CD4-positive, alpha-beta T cell (primary cell): ENCODE measurements around the gene ZNF480. TPM values are rescaled to one million over a fixed set of nuclear protein-coding genes. Genes with fewer than 3 reads are reported as not detected.
A peak's percentile ranks its signal among the peaks of the same experiment; 100 is the strongest.

Experiments
- ATAC-seq: fragments of 200-7000 bp; cut with Tn5 transposase; one replicate; pipeline ENCODE4 v1.10.0; 2022; ENCODE audit warnings: mild to moderate bottlenecking; ENCODE audit not compliant: poor library complexity
- CTCF ChIA-PET: fragments of 350-600 bp; sonication (Branson Sonifier 250); formaldehyde crosslinking; loops from one replicate; lab custom pipeline; 2021; ENCODE audit warnings: antibody characterized with exemption, inconsistent platforms; lab: Charles Lee
- POLR2A ChIA-PET: fragments of 350-600 bp; sonication (Branson Sonifier 250); formaldehyde crosslinking; loops from one replicate; lab custom pipeline; 2021; ENCODE audit warnings: antibody characterized with exemption, inconsistent platforms; lab: Charles Lee
- DNase-seq, 14 experiments: peaks; one replicate each; pipeline ENCODE4 v3.0.0-alpha.2; 2013 to 2020; ENCODE audit warnings: mixed read lengths in 2 of 14
- H3K27ac ChIP-seq, 2 donors: one replicate each; pipeline versions ENCODE4 v1.5.1 to v1.7.0; 2013; ENCODE audit warnings: low read length in 2 of 2, low read depth in 1 of 2, mild to moderate bottlenecking in 1 of 2
- H3K27me3 ChIP-seq, 2 experiments: 1 replicate in 1 of 2; 2 replicates in 1 of 2; pipeline versions ENCODE4 v1.6.1 to v1.7.0; 2013; ENCODE audit warnings: low read length in 2 of 2, control low read depth in 1 of 2, mild to moderate bottlenecking in 1 of 2, moderate library complexity in 1 of 2; ENCODE audit not compliant: insufficient read depth in 2 of 2, control insufficient read depth in 1 of 2
- H3K36me3 ChIP-seq: one replicate; pipeline ENCODE4 v1.6.1; 2013; ENCODE audit warnings: low read length, control low read depth; ENCODE audit not compliant: insufficient read depth
- H3K4me1 ChIP-seq: one replicate; pipeline ENCODE4 v1.6.1; 2013; ENCODE audit warnings: low read length, control low read depth; ENCODE audit not compliant: insufficient read depth
- H3K4me3 ChIP-seq: one replicate; pipeline ENCODE4 v1.5.1; 2013; ENCODE audit warnings: mild to moderate bottlenecking, low read length, moderate library complexity
- H3K9me3 ChIP-seq, 2 experiments: 1 replicate in 1 of 2; 2 replicates in 1 of 2; pipeline versions ENCODE4 v1.6.1 to v1.7.0; 2013; ENCODE audit warnings: low read length in 2 of 2, mild to moderate bottlenecking in 2 of 2, control low read depth in 1 of 2, moderate library complexity in 1 of 2; ENCODE audit not compliant: control insufficient read depth in 1 of 2, insufficient read depth in 1 of 2
- H3K27ac Mint-ChIP-seq: one replicate; pipeline ENCODE4 v1.8.0; 2020; ENCODE audit warnings: mixed read lengths
- H3K27me3 Mint-ChIP-seq: one replicate; pipeline ENCODE4 v1.8.0; 2021; ENCODE audit warnings: mixed read lengths
- H3K36me3 Mint-ChIP-seq: one replicate; pipeline ENCODE4 v1.8.0; 2021; ENCODE audit warnings: low read depth, mixed read lengths
- H3K4me1 Mint-ChIP-seq: one replicate; pipeline ENCODE4 v1.8.0; 2021; ENCODE audit warnings: low read depth, mixed read lengths
- H3K4me3 Mint-ChIP-seq: one replicate; pipeline ENCODE4 v1.8.0; 2020; ENCODE audit warnings: mild to moderate bottlenecking, mixed read lengths
- H3K9me3 Mint-ChIP-seq: one replicate; pipeline ENCODE4 v1.8.0; 2020; ENCODE audit warnings: mixed read lengths
- CTCF ChIP-seq: fragments of 200-600 bp; IDR thresholded peaks from one replicate; pipeline ENCODE4 v1.8.0; 2022; ENCODE audit warnings: antibody characterized with exemption, mild to moderate bottlenecking
- intact Hi-C, 2 experiments: fragments of 100-400 bp; cut with DNase I in 1 of 2; cut with micrococcal nuclease in 1 of 2; formaldehyde crosslinking; loops; one replicate each; pipeline versions ENCODE4 v1.15.1 to v1.9.0; 2023 to 2025; cut with DNase I, micrococcal nuclease
- total RNA-seq, 174 experiments: library from RNA in 2 of 174; stranded (reverse) in 2 of 174; gene quantifications; one replicate each; pipeline ENCODE4 v1.2.3 and lab custom pipeline; 2021 to 2026

ZNF480 gene
- total RNA-seq, 2 experiments from 2014 or later = 4.8 to 5.3 TPM

DNA sequence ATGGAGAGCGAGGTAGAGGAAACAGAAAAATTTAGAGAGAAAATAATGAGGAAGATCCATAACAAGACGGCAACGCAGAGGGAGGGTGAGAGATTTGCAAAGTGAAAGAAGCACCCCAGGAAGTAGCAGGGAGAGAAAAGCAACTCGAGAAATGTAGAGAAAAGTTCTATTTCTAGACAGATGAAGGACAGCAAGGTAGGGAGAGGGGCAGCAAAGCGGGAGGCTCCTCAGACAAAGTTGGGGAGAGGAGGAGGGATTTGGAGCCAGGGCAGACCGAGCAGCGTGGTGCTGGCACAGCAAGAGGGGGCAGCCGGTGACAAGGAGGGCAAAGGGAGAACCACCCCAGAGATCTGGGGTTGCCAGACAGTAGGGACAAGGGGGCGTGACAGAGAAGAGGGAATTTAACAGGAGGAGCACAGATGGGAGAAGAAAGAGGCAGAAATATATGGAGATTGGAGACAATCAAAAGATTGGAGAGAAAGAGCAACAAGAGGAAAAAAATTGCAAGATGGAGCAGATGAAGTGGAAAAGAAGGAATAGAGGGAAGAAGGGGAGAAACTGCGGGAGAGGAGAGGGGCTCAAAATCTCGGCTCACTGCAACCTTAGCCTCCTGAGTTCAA is 26.6 kb upstream of the ZNF480 start:
- H3K27ac Mint-ChIP-seq = peak overlapping the region; percentile 90
- H3K4me1 Mint-ChIP-seq = peaks cover 48% of the 10 kb centered on the region
- H3K27me3 Mint-ChIP-seq = no peaks in the 10 kb centered on the region
- DNase-seq (peak in 5 of 14 experiments; percentile 0 to 27 (median 4)), ATAC-seq (no peak)
- intact Hi-C loops = no loop called here
- CTCF ChIA-PET = no interaction called here
- peaks cover 60% of the 10 kb centered on the region for H3K36me3 Mint-ChIP-seq
- peaks cover 39% of the 10 kb centered on the region for H3K4me1 ChIP-seq
- no peaks in the 10 kb centered on the region for H3K27me3 ChIP-seq
- no peak for TF ChIP-seq CTCF
- peaks cover 14 to 17% of the 10 kb centered on the region in 2 experiments for H3K9me3 ChIP-seq
- peak overlapping the region; percentile 97 for H3K4me3 Mint-ChIP-seq
- POLR2A ChIA-PET = interaction anchor here (1.0 to 1.6 kb wide), 3 partner anchors 9 to 465 kb away, joined by 3 to 6 read pairs (median 4); partner anchors contain the start of gene PPP2R1A
- peaks cover 8% of the 10 kb centered on the region for H3K9me3 Mint-ChIP-seq
- H3K27ac ChIP-seq = peak overlapping the region; percentile 95 to 97
- peaks cover 27% of the 10 kb centered on the region for H3K36me3 ChIP-seq
- H3K4me3 ChIP-seq = peak overlapping the region; percentile 100

DNA sequence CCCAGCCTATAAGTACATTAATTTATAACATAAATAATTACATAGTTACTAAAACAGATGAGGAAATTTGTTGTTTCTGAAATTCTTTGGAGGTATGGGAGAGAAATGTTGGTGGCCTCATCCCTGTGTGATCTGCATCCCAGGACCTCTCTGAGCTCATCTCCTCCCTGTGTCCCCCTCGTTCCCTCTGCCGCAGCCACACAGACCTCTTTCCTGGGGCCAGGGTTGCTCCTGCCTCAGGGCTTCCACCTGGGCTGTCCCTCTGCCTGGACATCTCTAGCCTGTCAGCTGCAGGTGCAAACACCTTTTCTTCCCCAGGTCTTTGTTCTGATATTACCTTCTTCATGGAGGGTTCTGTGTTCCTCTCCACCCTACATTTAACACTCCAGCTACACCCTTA is 23.7 kb upstream of the ZNF480 start:
- DNase-seq (no peak), ATAC-seq (no peak)
- Histone ChIP-seq H3K9me3 (peaks cover 36 to 38% of the 10 kb centered on the region in 2 experiments), H3K27me3 (no peaks in the 10 kb centered on the region), H3K27ac (no peak overlapping the region), H3K4me3 (no peak overlapping the region), H3K4me1 (peaks cover 44% of the 10 kb centered on the region), H3K36me3 (peaks cover 44% of the 10 kb centered on the region)
- Mint-ChIP-seq H3K4me1 (peaks cover 50% of the 10 kb centered on the region), H3K9me3 (peaks cover 10% of the 10 kb centered on the region), H3K27ac (peak overlapping the region; percentile 7), H3K27me3 (no peaks in the 10 kb centered on the region), H3K36me3 (peaks cover 89% of the 10 kb centered on the region), H3K4me3 (peak overlapping the region; percentile 56)
- no peak for TF ChIP-seq CTCF
- CTCF ChIA-PET = no interaction called here
- POLR2A ChIA-PET = no interaction called here
- intact Hi-C loops = no loop called here

GRCh38 chr19:52274191-52274590 is 22.8 kb upstream of the ZNF480 start:
- ATAC-seq = no peak

More at GRCh38 chr19:52274191-52274590, 22.8 kb upstream of the ZNF480 start:
- Histone ChIP-seq H3K27ac (no peak overlapping the region), H3K36me3 (peaks cover 48% of the 10 kb centered on the region), H3K4me1 (peaks cover 39% of the 10 kb centered on the region), H3K27me3 (no peaks in the 10 kb centered on the region), H3K4me3 (no peak overlapping the region), H3K9me3 (peaks cover 40 to 42% of the 10 kb centered on the region in 2 experiments)
- POLR2A ChIA-PET = no interaction called here
- Mint-ChIP-seq H3K36me3 (peaks cover 97% of the 10 kb centered on the region), H3K27ac (peak overlapping the region; percentile 7), H3K4me3 (peak overlapping the region; percentile 40), H3K27me3 (no peaks in the 10 kb centered on the region), H3K4me1 (peaks cover 55% of the 10 kb centered on the region), H3K9me3 (peaks cover 16% of the 10 kb centered on the region)
- DNase-seq = no peak
- CTCF ChIA-PET = no interaction called here
- no peak for TF ChIP-seq CTCF
- intact Hi-C loops = no loop called here
